GM21717 (cell line): ENCODE measurements around the gene HBG2.
"Not testable (repeated sequence)": the region's sequence is repeated elsewhere in the genome, so short reads cannot be mapped to it uniquely, and the experiment has no call there.

ENCODE experiments used
- ATAC-seq: cut with Tn5 transposase; IDR thresholded peaks from one replicate; pipeline ENCODE4 v1.9.1; 2021; ENCODE audit warnings: mild to moderate bottlenecking, moderate library complexity; ENCODE audit not compliant: unreplicated experiment

HBG2 gene

GRCh38 chr11:5250543-5251204, 3.9 kb downstream of the HBG2 start:
- no peak for ATAC-seq

- not testable (repeated sequence) for ATAC-seq
These were observed 4.7 kb downstream of the HBG2 start, which contains the start of gene HBG1 for GRCh38 chr11:5249807-5250396. Gene HBG1 (minus strand): TSS chr11:5249857. CDS start chr11:5249804, 53 bp downstream.

- ATAC-seq, result not testable (repeated sequence)
These were observed 6.1 kb downstream of the HBG2 start for GRCh38 chr11:5248498-5248897.

GRCh38 chr11:5247472-5248192, 6.9 kb downstream of the HBG2 start:
- ATAC-seq, result no peak

GRCh38 chr11:5246772-5247471, 7.7 kb downstream of the HBG2 start:
- ATAC-seq, result no peak

GRCh38 chr11:5245155-5245554, 9.4 kb downstream of the HBG2 start:
- no peak for ATAC-seq

GRCh38 chr11:5243816-5244180, 10.8 kb downstream of the HBG2 start:
- no peak for ATAC-seq

- ATAC-seq, result peak; percentile 81
These were observed 11.4 kb downstream of the HBG2 start for GRCh38 chr11:5242933-5243815.

- ATAC-seq, result no peak
These were observed 12.4 kb downstream of the HBG2 start for GRCh38 chr11:5242208-5242607.

- ATAC-seq, result no peak
These were observed 13.1 kb downstream of the HBG2 start for GRCh38 chr11:5241458-5241857.

- no peak for ATAC-seq
These were observed 14.1 kb downstream of the HBG2 start for GRCh38 chr11:5240458-5240857.

- no peak for ATAC-seq
These were observed 14.5 kb downstream of the HBG2 start for GRCh38 chr11:5240056-5240455.

GRCh38 chr11:5239046-5239445, 15.5 kb downstream of the HBG2 start:
- no peak for ATAC-seq

GRCh38 chr11:5238486-5238885, 16.1 kb downstream of the HBG2 start:
- no peak for ATAC-seq

- ATAC-seq, result no peak
These were observed 17.2 kb downstream of the HBG2 start for GRCh38 chr11:5237420-5237819.

GRCh38 chr11:5235364-5236095, 19.1 kb downstream of the HBG2 start:
- no peak for ATAC-seq

- ATAC-seq, result peak; percentile 77
These were observed 20.2 kb downstream of the HBG2 start, which contains the start of gene HBD for GRCh38 chr11:5234381-5234834. Gene HBD (minus strand): TSS chr11:5234483. CDS start chr11:5234433, 50 bp downstream.

GRCh38 chr11:5233307-5233706, 21.3 kb downstream of the HBG2 start:
- no peak for ATAC-seq

GRCh38 chr11:5232821-5233220, 21.8 kb downstream of the HBG2 start:
- no peak for ATAC-seq

GRCh38 chr11:5232176-5232575, 22.4 kb downstream of the HBG2 start:
- ATAC-seq, result no peak
